HG02870 (cell line): ENCODE data around the gene SUMF1.

Experiments
- ATAC-seq: cut with Tn5 transposase; IDR thresholded peaks from one replicate; pipeline ENCODE4 v1.9.1; 2021; ENCODE audit warnings: mild to moderate bottlenecking, moderate library complexity; ENCODE audit not compliant: unreplicated experiment

The SUMF1 gene

GRCh38 chr3:4394048-4394447, 73.0 kb downstream of the SUMF1 start:
- no peak for ATAC-seq

DNA sequence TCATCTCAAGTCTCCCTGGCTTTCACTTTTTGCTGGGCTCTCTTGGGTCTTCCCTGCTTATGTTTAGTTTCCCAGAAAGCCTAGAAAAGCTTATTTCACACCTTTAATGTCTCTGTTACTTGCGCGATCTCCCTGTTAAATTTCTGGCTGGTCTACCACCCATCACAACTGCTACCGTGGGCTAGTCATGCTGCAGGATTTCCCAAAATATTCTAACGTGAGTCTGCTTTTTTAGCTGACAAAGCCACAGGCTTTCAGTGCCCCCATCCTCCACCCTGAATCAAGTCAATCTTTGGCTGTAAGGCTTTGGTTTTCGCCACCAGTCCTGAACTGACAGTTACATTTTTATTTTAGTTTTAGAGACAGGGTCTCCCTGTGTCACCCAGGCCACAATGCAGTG, 74.1 kb downstream of the SUMF1 start:
- no peak for ATAC-seq

DNA sequence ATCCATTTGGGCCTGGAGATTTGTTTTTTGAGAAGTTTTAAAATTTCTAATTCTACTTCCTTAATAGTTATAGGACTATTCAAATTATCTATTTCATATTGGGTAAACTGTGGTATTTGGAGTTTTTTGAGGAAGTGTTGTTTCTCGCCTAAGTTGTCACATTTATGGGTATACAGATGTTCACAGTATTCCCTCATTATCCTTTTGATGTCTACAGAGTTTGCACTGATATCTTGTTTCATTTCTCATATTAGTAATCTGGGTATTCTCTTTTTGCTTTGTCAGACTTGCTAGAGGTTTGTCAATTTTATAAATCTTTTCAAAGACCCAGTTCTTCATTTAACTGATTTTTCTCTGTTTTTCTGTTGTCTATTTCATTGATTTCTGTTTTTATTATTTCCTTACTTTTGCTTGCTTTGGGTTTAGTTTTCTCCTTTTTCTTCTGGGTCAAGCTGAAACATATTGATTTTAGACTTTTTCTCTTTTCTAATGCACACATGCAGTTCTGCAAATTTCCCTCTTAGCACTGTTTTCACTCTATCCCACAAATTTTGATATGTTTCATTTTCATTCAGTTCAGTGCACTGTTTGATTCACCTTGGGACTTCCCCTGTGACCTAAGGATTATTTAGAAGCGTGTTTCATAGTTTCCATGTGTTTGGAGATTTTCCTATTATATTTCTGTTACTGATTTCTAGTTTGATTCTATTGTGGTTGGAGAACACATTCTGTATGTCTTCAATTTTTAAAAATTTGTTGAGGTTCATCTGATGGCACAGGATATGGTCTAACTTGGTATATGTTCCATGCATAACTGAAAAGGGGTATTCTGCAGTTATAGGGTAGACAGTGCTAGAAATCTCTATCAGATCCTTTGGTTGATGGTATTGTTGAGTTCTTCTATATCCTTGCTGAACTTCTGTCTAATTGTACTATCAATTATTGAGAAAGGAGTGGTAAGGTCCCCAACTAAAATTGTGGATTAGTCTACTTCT, 79.6 kb downstream of the SUMF1 start:
- peak; percentile 94 for ATAC-seq

DNA sequence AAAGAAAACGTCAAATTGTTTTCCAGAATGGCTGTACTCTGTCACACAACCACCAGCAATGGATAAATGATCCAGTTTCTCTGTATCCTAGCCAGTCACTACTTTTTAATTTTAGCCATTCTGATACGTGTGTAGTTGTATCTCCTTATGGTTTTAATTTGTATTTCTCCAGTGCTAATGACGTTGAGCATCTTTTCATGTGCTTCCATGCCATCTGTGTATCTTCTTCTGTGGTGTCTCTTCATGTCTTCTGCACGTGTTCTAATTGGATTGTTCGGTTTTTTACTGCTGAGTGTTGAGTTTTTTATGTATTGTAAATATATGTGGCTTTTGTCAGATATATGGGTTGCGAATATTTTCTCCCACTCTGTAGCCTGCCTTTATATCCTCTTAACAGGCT, 81.9 kb downstream of the SUMF1 start:
- no peak for ATAC-seq

- ATAC-seq: no peak
These were observed 87.1 kb downstream of the SUMF1 start for GRCh38 chr3:4380013-4380412.

GRCh38 chr3:4376499-4376898, 90.6 kb downstream of the SUMF1 start:
- ATAC-seq: no peak

- no peak for ATAC-seq
These were observed 91.2 kb downstream of the SUMF1 start for GRCh38 chr3:4375911-4376310.

DNA sequence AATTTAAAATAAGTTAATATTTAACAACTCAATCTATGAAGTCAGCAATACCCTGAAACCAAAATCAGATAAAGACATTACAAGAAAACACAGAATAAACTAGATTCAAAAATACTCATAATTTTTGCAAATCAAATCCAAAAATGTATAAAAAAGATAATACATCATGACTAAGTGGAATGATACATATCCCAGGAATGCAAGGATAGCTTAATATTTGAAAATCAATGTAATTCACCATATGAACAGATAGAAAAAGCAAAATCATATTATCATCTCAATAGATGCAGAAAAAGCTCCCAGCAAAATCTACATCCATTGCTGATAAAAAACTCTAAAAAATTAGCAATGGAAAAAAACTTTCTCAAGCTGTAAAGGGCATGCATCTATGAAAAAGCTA, 93.4 kb downstream of the SUMF1 start:
- ATAC-seq: no peak

GRCh38 chr3:4362523-4362922, 104.5 kb downstream of the SUMF1 start:
- no peak for ATAC-seq

GRCh38 chr3:4360817-4361216, 106.3 kb downstream of the SUMF1 start:
- no peak for ATAC-seq

GRCh38 chr3:4359805-4360502, 107.1 kb downstream of the SUMF1 start:
- ATAC-seq: no peak

DNA sequence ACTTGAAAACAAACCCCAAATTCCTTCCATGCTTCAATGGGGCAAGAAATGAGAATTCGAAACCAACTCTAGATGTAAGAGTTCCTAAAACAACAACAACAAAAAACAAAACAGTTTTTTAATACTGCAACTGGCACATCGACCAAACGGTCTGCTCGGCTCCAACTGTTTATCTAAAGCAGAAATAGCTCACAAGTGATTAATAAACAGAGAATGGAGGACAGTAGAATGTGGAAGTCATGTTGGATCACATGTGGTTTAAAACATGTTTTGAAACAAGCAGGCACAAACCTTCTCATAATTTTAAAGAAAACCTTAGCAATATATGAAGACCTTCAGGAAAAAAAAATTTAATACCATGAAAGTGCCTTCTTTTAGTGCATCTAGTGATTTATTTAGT, 108.8 kb downstream of the SUMF1 start:
- no peak for ATAC-seq

- no peak for ATAC-seq
These were observed 110.3 kb downstream of the SUMF1 start for GRCh38 chr3:4356546-4357410.

GRCh38 chr3:4356220-4356540, 110.9 kb downstream of the SUMF1 start:
- no peak for ATAC-seq

GRCh38 chr3:4355401-4356219, 111.5 kb downstream of the SUMF1 start:
- ATAC-seq: no peak

GRCh38 chr3:4351872-4352271, 115.2 kb downstream of the SUMF1 start:
- ATAC-seq: no peak

GRCh38 chr3:4351164-4351855, 115.8 kb downstream of the SUMF1 start:
- peak; percentile 27 for ATAC-seq

DNA sequence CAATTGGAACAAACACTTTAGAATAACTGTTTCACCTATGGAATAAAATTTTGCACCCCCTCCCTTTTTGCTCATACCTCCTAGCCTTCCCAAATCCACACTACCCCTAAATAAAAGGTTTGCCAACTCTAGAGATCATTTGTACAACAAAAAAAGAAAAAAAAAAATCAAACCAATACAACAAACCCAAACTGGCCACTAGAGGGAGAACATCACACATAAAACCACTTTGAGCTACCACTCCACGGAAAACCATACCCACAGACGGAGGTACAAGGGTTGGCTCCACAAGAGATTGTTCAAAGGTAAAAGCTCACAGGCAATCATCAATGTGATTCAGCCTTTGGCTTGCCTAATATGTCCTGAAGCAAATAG, 116.3 kb downstream of the SUMF1 start:
- peak; percentile 87 for ATAC-seq

- no peak for ATAC-seq
These were observed 123.8 kb downstream of the SUMF1 start for GRCh38 chr3:4343258-4343657.

GRCh38 chr3:4341336-4341675, 125.8 kb downstream of the SUMF1 start:
- ATAC-seq: no peak
